ENCODE data around the gene SLTM.
"Not testable (repeated sequence)": the region's sequence is repeated elsewhere in the genome, so short reads cannot be mapped to it uniquely, and the experiment has no call there.

SLTM gene

GRCh38 chr15:58924327-58924726 lies 9.2 kb downstream of the SLTM start:
- no peak for DNase-seq

- no peak for DNase-seq
Observed at GRCh38 chr15:58923696-58924300, 9.7 kb downstream of the SLTM start.

DNA sequence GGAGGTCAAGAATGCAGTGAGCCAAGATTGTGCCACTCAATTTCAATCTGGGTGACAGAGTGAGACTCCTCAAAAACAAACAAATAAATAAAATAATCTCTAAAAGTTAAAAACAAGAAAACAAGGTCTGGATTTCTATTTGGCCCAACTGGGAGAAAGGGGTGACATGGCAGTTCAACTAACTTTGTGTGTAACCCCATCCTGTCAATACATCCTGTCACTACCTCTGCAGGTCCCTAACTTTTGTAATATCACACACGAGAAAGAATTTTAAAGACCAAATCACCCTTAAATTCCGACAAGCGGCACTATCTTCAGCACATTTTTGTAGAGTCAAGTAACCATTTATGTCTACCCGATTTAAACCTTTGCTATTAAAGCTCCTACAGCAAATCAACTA lies 10.2 kb downstream of the SLTM start:
- DNase-seq: no peak

- DNase-seq: no peak
Observed at GRCh38 chr15:58921267-58921790, 12.2 kb downstream of the SLTM start.

GRCh38 chr15:58920447-58920846 lies 13.0 kb downstream of the SLTM start:
- not testable (repeated sequence) for DNase-seq

DNA sequence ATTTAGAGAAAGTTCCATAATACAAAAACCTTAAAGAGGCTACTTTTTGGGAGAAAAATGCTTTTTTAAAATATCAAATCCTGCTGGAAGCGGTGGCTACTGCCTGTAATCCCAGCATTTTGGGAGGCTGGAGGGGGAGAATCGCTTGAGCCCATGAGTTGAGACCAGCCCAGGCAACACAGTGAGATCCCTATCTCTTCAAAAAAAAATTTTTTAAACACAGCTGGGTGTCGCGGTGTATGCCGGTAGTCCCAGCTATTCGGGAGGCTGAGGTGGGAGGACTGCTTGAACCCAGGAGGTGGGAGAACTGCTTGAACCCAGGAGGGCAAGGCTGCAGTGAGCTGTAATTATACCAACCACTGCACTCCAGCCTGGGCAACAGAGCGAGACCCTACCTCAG lies 14.2 kb downstream of the SLTM start:
- no peak for DNase-seq

GRCh38 chr15:58918239-58918638 lies 15.2 kb downstream of the SLTM start:
- DNase-seq: no peak

- not testable (repeated sequence) for DNase-seq
Observed at GRCh38 chr15:58917613-58918129, 15.8 kb downstream of the SLTM start.

DNA sequence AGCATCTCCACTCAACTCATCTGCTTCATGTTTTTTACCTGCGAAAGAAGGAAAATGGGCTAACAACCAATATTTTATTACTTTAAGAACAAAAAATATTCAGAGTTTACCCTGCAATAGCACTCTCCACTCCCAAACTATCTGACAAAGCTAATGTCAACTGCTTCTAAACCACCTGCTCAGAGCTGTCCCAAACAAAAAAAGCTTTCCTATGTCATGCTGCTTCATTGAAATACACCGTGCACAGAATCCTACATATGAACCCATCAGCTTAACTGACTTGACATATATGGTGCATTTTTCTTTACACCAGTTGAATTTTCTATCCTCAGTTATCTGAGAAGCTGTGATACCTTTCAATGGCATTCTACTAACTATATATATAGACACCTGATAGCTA lies 16.5 kb downstream of the SLTM start:
- no peak for DNase-seq

- no peak for DNase-seq
Observed at GRCh38 chr15:58910456-58910855, 23.0 kb downstream of the SLTM start.

DNA sequence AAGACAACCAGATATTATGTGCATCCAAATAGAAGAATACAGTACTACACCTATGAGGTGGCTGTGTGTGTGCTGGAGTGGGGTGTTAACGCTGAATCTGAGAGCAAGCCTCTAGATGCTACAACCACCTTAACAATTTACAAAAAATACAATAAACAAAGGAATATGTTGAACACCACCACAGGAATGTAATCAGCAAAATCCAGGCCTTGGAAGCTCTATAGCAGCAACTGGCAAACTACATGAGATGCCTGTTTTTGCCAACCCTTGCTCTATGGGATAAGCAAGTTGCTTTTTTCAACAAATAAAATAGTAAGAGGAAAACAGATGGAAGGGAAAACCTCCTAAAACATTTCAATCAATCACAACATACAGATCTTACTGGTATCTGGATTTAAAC lies 23.9 kb downstream of the SLTM start:
- DNase-seq: no peak

DNA sequence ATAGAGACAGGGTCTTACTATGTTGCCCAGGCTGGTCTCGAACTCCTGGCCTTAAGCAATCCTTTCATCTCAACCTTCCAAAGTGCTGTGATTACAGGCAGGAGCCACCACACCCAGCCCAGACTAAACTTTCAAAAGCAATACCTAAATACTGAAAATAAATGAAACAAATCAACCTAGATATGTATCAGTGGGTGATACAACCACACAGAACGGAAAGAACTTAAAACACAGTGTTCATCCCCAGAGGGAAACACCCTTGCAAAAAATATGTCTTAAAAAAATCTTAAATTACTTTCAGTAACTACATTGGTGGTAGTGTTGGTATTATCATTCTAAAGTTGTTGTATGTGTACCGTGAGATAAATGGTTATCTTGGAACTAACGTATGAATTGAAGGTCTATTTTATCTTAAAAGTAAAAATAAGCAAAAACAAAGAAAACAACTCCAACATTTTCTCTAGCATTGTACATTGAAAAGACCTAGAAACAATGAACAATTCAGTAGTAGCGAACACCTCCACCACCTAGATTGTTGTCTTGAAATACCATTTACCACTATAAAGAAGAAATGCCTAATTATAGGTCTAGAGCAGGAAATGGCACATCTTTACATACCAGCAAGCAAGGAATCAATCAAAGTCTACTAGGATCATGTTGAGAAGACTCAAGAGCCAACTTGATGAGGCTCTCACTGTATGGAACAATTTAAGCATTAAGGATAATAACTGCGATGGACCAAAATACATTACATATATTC lies 24.7 kb downstream of the SLTM start:
- DNase-seq: no peak

DNA sequence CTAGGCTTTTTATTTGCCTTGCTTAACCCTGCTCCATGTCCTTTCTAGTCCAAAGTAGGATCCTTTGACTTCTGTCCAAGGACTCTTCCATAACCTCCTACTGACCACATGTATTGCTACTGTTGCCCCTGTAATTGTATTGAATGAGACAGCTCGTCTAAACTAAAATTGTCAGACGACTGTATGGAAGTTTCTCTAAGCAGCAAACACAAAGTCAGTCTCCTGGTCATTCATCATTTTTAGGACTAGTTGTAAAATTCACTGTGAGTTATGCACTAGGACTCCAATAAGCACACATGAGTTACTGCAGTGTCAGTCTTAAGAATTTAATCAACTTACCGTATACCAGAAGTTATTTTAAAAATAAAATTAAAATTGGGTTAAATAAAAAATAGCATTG lies 32.8 kb downstream of the SLTM start:
- no peak for DNase-seq

DNA sequence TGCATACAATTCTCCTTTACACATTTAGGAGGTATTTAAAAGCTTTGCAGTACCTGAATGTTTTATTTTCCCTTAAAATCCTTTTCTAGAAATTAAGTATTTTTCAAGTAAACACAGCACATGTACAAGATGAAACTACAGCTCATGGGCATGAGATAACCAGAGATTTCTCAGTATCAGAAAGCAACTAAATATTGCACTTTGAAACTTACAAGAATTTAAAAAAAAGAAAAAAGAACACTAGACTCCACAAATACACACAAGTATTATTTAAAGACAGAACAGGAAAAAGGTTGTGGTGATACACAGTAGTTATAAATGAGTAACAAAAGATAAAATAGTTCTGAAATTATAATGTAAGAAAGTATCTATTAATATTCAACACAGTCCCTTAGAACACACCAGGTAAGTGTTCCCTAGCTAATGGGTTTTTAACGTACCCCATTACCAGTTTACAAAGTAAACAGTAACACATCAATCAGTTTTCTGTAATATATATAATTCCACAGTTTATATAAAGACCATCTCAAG lies 35.3 kb downstream of the SLTM start:
- no peak for DNase-seq

DNA sequence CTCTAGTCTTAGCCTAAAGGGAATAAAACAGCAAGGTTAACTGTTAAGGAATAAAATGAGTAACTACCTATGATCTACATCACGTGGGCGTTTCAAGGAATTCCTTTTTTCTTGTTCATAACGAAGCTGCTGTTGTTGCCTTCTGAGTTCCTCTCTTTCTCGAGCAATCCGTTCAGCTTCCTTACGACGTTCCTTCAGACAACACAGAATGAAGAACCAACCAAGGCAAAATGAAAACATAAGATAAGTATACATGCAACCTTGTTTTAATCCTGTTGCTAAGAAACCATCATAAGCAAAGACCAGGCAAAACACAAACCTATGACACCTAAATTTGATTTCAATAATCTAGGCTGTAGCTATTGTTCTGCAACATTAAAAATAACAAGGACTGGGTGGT lies 44.1 kb downstream of the SLTM start:
- no peak for DNase-seq

DNA sequence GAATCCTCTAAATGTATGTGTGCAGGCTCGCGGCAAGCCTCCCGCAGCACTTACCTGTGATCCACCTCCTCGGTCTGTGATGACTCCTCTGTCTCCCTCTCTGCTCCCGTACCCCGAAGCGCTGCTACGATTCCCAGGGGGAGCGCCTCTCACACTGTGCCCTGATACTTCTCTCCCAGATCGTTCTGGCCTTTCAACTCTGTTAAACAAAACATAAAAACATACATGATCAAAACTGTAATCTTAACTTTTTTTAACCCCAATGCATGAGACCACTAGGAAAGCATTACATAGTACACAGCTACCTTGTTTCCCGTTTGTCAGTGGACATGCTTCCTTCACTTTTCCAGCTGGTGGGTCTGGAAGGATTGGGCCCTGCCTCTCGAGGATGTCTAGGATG lies 46.6 kb downstream of the SLTM start:
- DNase-seq: no peak

DNA sequence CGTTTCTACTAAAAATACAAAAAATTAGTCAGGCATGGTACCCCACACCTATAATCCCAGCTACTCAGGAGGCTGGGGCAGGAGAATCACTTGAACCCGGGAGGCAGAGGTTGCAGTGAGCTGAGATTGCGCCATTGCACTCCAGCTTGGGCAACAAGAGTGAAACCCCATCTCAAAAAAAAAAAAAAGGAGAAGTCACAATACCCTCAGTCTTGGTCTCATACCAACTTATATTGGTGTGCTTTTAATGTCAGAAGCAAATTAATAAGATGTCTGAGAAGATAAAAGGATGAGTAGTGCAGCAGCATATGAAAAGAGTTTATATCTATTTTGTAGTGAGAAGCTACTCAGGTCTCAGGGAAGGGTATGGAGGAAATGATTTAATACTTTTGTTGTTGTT lies 49.6 kb downstream of the SLTM start:
- not testable (repeated sequence) for DNase-seq

DNA sequence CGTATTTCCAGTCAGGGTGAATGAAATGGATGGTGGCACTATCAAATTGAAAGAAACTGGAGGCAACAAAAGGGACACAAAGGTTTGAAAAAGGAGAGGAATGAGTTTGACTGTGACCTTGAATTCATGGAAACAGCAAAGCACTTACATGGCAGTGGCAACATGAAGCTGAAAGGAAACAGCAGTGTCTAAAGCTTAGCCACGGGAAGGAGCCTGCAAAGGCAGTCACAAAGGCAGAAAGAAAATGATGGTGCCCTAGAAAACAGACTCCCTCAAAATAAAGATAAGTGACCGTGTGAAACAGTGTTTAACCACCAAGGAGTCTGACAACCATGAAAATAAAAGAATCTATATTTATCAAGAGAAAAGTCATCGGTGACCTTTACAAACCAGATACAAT lies 51.2 kb downstream of the SLTM start:
- DNase-seq: no peak

DNA sequence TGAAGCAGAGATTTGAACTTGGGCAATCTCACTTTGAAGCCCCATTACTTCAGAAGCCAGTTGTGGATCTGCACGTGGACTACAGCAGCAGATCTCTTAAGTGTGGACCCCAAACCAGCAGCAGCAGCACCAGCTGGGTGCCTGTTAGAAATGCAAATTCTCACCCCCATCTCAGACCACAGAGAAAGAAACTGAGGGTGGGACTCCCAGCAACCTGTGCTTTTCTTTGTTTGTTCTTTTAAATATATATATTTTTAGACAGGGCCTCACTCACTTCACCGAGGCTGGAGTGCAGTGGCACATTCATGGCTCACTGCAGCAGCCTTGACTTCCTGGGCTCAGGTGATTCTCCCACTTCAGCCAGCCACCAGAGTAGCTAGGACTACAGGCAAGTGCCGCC lies 53.2 kb downstream of the SLTM start:
- no peak for DNase-seq

DNA sequence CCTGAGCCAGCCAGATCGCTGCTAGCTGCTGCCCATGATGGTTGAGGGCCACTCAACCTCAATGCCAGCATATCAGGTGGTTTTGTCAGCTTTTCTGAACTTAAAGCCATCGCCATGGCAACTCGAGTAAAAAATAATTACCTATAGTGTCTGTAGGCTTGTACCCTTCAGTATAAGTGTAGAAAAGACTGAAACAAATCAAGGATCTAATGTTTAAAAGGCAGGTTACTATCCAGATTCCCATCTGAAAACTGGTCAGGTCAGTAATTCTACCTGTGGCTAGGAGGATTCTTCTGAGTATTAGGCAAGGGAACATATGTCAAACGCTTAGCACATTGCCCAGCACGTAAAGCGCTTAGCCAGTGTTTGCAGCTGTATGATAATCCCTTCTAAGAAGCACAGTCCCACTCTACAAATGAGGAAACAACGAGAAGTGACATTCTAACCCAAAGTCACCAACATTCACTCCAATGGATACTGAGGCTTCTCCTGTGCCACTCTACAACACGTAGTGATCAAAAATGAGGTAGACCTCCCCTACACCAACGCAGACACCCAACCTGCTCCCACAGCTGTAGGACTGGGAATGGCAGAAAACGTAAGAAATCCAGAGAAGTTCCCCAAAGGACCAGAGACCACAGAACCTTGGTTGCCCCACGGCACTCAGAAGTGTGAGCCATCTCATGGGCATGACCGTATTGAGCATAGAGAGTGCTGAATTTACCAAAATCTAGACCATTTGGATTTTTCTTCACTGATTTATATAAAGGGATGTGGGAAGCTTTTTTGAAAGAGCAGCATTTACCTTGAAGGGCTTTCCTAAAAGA lies 55.3 kb downstream of the SLTM start:
- DNase-seq: peak; percentile 94

DNA sequence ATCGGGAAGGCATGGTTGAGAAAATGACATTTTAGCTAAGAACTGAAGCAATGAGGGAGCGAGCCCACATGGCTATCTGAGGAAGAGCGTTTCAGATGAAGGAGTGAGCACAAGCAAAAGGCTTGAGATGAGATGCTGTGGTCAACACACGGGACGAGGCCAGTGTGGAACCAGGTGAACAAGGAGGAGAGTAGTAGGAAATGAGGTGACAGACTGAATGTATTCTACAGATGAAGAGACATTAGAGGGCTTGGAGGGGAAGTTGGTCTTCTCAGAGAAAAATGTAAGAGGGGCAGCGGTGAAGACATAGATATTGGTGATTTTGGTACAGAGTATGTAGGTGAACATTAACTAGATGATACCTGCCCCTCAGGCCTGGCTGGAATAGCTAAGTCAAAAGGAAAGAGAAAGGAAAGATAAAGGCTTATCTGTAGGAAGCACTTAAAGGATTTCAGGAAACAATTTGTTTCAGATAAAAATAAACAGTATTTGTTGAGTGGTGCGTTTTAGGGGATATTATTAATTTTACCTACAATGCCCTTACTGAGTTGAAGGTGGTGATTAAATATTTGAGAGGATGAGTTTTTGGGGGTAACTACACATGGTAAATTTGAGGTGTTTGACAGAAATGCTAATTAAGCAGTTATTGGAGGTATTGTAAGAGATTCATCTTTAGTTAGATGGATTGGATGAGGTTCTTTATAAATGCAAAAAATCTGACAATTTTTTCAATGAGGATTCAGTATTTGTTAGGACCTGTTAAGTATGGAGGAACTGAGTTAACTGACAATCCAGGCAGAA lies 57.0 kb downstream of the SLTM start:
- no peak for DNase-seq

DNA sequence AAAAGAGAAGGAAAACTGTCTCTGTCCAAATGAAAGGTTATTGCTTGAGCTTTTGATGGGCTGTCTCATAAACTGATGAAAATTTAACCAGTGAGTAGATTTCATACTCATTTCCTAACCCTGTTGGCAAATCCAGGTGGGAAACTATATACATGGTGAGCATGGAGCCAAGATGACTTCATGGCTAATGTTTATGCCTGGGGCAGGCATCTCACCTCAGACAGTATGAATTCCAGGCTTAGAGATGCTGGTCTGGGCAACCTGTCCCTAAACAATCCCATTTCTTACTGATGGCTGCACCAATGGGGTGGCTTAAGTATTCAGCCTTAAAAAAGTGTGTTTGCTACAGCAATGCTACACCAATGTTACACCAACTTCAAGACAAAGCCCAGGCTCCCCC lies 58.1 kb downstream of the SLTM start:
- no peak for DNase-seq
